SK-N-SH (cell line): ENCODE measurements around the gene PLCH1. TPM values are rescaled to one million over a fixed set of nuclear protein-coding genes. Genes with fewer than 3 reads are reported as not detected.

Experiments used
- CTCF ChIA-PET: fragments of 300-600, 350-600 bp; formaldehyde crosslinking; extraction: SDS; loops from one replicate; lab custom pipeline; 2021; lab: Yijun Ruan, JAX
- POLR2A ChIA-PET: fragments of 350-600 bp; sonication (Branson Sonifier 250); formaldehyde crosslinking; extraction: SDS; loops from one replicate; lab custom pipeline; 2020; ENCODE audit warnings: antibody characterized with exemption, inconsistent platforms; lab: Yijun Ruan, JAX
- DNase-seq: peaks from one replicate; pipeline ENCODE4 v3.0.0; 2012
- H2AFZ ChIP-seq: fragments of 200-600 bp; sonication (generic); 2 replicates; pipeline ENCODE4 v1.8.1; 2016; ENCODE audit warnings: antibody characterized with exemption, mild to moderate bottlenecking, low read depth
- H3F3A ChIP-seq: fragments of 200-600 bp; sonication (generic); replicated peaks from 2 replicates; pipeline ENCODE3; 2016; ENCODE audit warnings: antibody characterized with exemption, mild to moderate bottlenecking; ENCODE audit not compliant: insufficient read depth
- H3K27ac ChIP-seq, 2 experiments: fragments of 200-500 bp in 1 of 2; fragments of 200-600 bp in 1 of 2; sonication (Bioruptor generic) in 1 of 2; sonication (generic), shearing (Covaris generic) in 1 of 2; 2 replicates each; pipeline versions ENCODE4 v1.5.1 to v1.6.1; 2014 to 2016; ENCODE audit warnings: low read depth in 2 of 2, inconsistent platforms in 1 of 2, low read length in 1 of 2, mild to moderate bottlenecking in 1 of 2, mixed read lengths in 1 of 2
- H3K27me3 ChIP-seq: fragments of 200-600 bp; sonication (generic), shearing (Covaris generic); 2 replicates; pipeline ENCODE4 v1.6.1; 2016; ENCODE audit warnings: mixed run types; ENCODE audit not compliant: insufficient read depth
- H3K36me3 ChIP-seq, 2 experiments: fragments of 200-500 bp in 1 of 2; fragments of 200-600 bp in 1 of 2; sonication (Bioruptor generic) in 1 of 2; sonication (generic) in 1 of 2; replicated peaks in 1 of 2; 2 replicates each; pipeline versions ENCODE3 to v1.5.1; 2014 to 2016; ENCODE audit warnings: low read length in 1 of 2, mild to moderate bottlenecking in 1 of 2; ENCODE audit not compliant: insufficient read depth in 2 of 2, control insufficient read depth in 1 of 2
- H3K4me1 ChIP-seq, 2 experiments: fragments of 200-500 bp in 1 of 2; fragments of 200-600 bp in 1 of 2; sonication (Bioruptor generic) in 1 of 2; sonication (generic), shearing (Covaris generic) in 1 of 2; 2 replicates each; pipeline versions ENCODE4 v1.5.1 to v1.6.1; 2014 to 2016; ENCODE audit warnings: low read depth in 1 of 2, low read length in 1 of 2, mixed run types in 1 of 2; ENCODE audit not compliant: insufficient read depth in 2 of 2, control insufficient read depth in 1 of 2
- H3K4me2 ChIP-seq: fragments of 200-600 bp; sonication (generic), shearing (Covaris generic); 2 replicates; pipeline ENCODE4 v1.6.1; 2017; ENCODE audit warnings: mixed run types
- H3K4me3 ChIP-seq, 2 experiments: fragments of 200-500 bp in 1 of 2; fragments of 200-600 bp in 1 of 2; sonication (Bioruptor generic) in 1 of 2; sonication (generic), shearing (Covaris generic) in 1 of 2; 2 replicates each; pipeline versions ENCODE4 v1.5.1 to v1.8.1; 2014 to 2016; ENCODE audit warnings: low read depth in 2 of 2, inconsistent platforms in 1 of 2, low read length in 1 of 2, mild to moderate bottlenecking in 1 of 2, mixed read lengths in 1 of 2, moderate library complexity in 1 of 2
- H3K79me2 ChIP-seq: fragments of 200-600 bp; sonication (generic); 2 replicates; pipeline ENCODE4 v1.8.1; 2017; ENCODE audit warnings: mild to moderate bottlenecking; ENCODE audit not compliant: insufficient read depth
- H3K9ac ChIP-seq: fragments of 200-600 bp; sonication (generic); 2 replicates; pipeline ENCODE4 v1.6.1; 2017; ENCODE audit warnings: mixed run types
- H3K9me2 ChIP-seq: fragments of 200-600 bp; sonication (generic); 2 replicates; pipeline ENCODE4 v1.6.1; 2017; ENCODE audit warnings: mixed run types
- H3K9me3 ChIP-seq: fragments of 200-600 bp; sonication (generic); 2 replicates; pipeline ENCODE4 v1.6.1; 2017; ENCODE audit warnings: mixed run types, mild to moderate bottlenecking, moderate library complexity
- H4K20me1 ChIP-seq: fragments of 200-600 bp; sonication (generic); 2 replicates; pipeline ENCODE4 v1.6.1; 2017; ENCODE audit warnings: mild to moderate bottlenecking, mixed run types; ENCODE audit not compliant: insufficient read depth
- CHD2 ChIP-seq: fragments of 150-350 bp; IDR thresholded peaks from 2 replicates; pipeline ENCODE4 v1.6.1; 2018; ENCODE audit warnings: low read length; ENCODE audit not compliant: partially characterized antibody
- ELF1 ChIP-seq: IDR thresholded peaks from 2 replicates; pipeline ENCODE4 v1.4.0; 2012
- EZH2phosphoT487 ChIP-seq: fragments of 200-600 bp; sonication (generic); IDR thresholded peaks from 2 replicates; pipeline ENCODE4 v1.6.1; 2017; ENCODE audit warnings: low read depth, mixed run types, mild to moderate bottlenecking, antibody characterized with exemption, moderate library complexity, borderline replicate concordance
- FOSL2 ChIP-seq: IDR thresholded peaks from 2 replicates; pipeline ENCODE4 v1.4.0; 2012; ENCODE audit warnings: low read depth, mild to moderate bottlenecking, moderate library complexity, borderline replicate concordance
- FOXM1 ChIP-seq: IDR thresholded peaks from 2 replicates; pipeline ENCODE4 v1.4.0; 2012; ENCODE audit warnings: low read depth, mild to moderate bottlenecking
- MEF2A ChIP-seq: IDR thresholded peaks from 2 replicates; pipeline ENCODE4 v1.4.0; 2012; ENCODE audit warnings: low read depth, borderline replicate concordance
- MXI1 ChIP-seq: IDR thresholded peaks from 2 replicates; pipeline ENCODE4 v1.6.1; 2012; ENCODE audit warnings: mild to moderate bottlenecking, low read depth, low read length, improper control_type of control experiment
- NFIC ChIP-seq: IDR thresholded peaks from 2 replicates; pipeline ENCODE4 v1.4.0; 2012; ENCODE audit warnings: borderline replicate concordance
- NRF1 ChIP-seq: IDR thresholded peaks from 2 replicates; pipeline ENCODE4 v1.6.1; 2012; ENCODE audit warnings: low read depth, mild to moderate bottlenecking, low read length
- POLR2AphosphoS5 ChIP-seq: IDR thresholded peaks from 2 replicates; pipeline ENCODE4 v1.6.1; 2012; ENCODE audit warnings: low read depth, low read length
- RCOR1 ChIP-seq: fragments of 150-350 bp; IDR thresholded peaks from 2 replicates; pipeline ENCODE4 v1.6.1; 2017; ENCODE audit warnings: antibody characterized with exemption, low read length
- SIN3A ChIP-seq: IDR thresholded peaks from 2 replicates; pipeline ENCODE4 v1.6.1; 2012; ENCODE audit warnings: low read depth, mild to moderate bottlenecking, low read length, moderate library complexity, borderline replicate concordance
- SMC3 ChIP-seq: IDR thresholded peaks from 2 replicates; pipeline ENCODE4 v1.6.1; 2012; ENCODE audit warnings: low read depth, low read length, improper control_type of control experiment
- TCF12 ChIP-seq: IDR thresholded peaks from 2 replicates; pipeline ENCODE4 v1.4.0; 2012
- YY1 ChIP-seq: IDR thresholded peaks from 2 replicates; pipeline ENCODE4 v1.4.0; 2012; ENCODE audit warnings: low read depth, mild to moderate bottlenecking
- WGBS: methylation state at CpG from one replicate; pipeline ENCODE4 v1.1.6; 2017; ENCODE audit warnings: low lambda C conversion rate; 5-methylcytosine and 5-hydroxymethylcytosine counted together
- polyA plus RNA-seq, 3 experiments: library from polyadenylated mRNA; depleted of rRNA; stranded (reverse); fragments of >200 nt; gene quantifications; 2 replicates each; pipeline ENCODE4 v1.2.3, GENCODE V29; 2012
- TF ChIP-seq, protein P1 (sequence below): fragments of 150-350 bp; IDR thresholded peaks from 2 replicates; pipeline ENCODE4 v1.6.1; 2016; ENCODE audit warnings: mild to moderate bottlenecking, low read depth, low read length
- TF ChIP-seq, protein P2 (sequence below): IDR thresholded peaks from 2 replicates; pipeline ENCODE4 v1.4.0; 2012; ENCODE audit warnings: low read depth, borderline replicate concordance
- TF ChIP-seq, protein P3 (sequence below): fragments of 150-350 bp; IDR thresholded peaks from 2 replicates; pipeline ENCODE4 v1.6.1; 2017; ENCODE audit warnings: antibody characterized with exemption, low read length, low read depth, borderline replicate concordance

The PLCH1 gene
- polyA plus RNA-seq, 1 of the 3 experiments (the other 2 are of a cell fraction): 0.26 TPM

DNA sequence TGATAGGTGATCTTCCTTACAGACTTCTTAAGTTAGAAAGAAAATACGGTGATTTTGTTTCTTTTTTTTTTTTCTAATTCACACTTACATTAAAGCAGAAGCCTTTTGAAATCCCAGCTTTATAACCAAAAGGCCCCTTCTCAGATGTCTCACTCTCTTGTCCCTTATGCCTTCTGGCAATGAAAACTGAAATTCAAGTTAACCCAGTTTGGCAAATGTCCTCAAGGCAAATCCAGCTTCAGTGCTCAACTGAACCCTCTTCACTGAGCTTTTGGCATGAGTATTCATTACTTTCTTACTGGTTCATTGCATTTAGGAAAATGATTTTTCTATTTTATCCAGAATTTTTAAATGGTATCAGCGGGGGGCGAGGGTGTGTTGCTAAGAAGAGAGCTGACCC lies 17.0 kb downstream of the PLCH1 start:
- no peaks in the 10 kb centered on the region; a peak in 1 of 4 replicates for H3K4me1 ChIP-seq
- no peaks in the 10 kb centered on the region for H3F3A ChIP-seq
- no peak overlapping the region for H3K4me2 ChIP-seq
- H3K9ac ChIP-seq: no peak overlapping the region
- CTCF ChIA-PET: no interaction called here
- no peak overlapping the region for H2AFZ ChIP-seq
- H3K4me3 ChIP-seq: no peak overlapping the region
- no peaks in the 10 kb centered on the region for H3K9me3 ChIP-seq
- no peaks in the 10 kb centered on the region for H3K9me2 ChIP-seq
- POLR2A ChIA-PET: no interaction called here
- H3K27ac ChIP-seq: no peak overlapping the region
- TF ChIP-seq FOXM1 (no peak), CHD2 (no peak), RCOR1 (no peak), FOSL2 (no peak), MXI1 (no peak), EZH2phosphoT487 (no peak), POLR2AphosphoS5 (no peak), MEF2A (no peak), NFIC (no peak), YY1 (no peak), NRF1 (no peak), TCF12 (no peak), SMC3 (no peak), ELF1 (no peak), SIN3A (no peak)
- TF ChIP-seq, protein P1, sequence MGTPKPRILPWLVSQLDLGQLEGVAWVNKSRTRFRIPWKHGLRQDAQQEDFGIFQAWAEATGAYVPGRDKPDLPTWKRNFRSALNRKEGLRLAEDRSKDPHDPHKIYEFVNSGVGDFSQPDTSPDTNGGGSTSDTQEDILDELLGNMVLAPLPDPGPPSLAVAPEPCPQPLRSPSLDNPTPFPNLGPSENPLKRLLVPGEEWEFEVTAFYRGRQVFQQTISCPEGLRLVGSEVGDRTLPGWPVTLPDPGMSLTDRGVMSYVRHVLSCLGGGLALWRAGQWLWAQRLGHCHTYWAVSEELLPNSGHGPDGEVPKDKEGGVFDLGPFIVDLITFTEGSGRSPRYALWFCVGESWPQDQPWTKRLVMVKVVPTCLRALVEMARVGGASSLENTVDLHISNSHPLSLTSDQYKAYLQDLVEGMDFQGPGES: no peak
- TF ChIP-seq, protein P2, sequence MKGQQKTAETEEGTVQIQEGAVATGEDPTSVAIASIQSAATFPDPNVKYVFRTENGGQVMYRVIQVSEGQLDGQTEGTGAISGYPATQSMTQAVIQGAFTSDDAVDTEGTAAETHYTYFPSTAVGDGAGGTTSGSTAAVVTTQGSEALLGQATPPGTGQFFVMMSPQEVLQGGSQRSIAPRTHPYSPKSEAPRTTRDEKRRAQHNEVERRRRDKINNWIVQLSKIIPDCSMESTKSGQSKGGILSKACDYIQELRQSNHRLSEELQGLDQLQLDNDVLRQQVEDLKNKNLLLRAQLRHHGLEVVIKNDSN: no peak
- TF ChIP-seq, protein P3, sequence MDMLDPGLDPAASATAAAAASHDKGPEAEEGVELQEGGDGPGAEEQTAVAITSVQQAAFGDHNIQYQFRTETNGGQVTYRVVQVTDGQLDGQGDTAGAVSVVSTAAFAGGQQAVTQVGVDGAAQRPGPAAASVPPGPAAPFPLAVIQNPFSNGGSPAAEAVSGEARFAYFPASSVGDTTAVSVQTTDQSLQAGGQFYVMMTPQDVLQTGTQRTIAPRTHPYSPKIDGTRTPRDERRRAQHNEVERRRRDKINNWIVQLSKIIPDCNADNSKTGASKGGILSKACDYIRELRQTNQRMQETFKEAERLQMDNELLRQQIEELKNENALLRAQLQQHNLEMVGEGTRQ: no peak
- no peaks in the 10 kb centered on the region for H3K79me2 ChIP-seq
- WGBS: 83% methylated on average over 3 of the region's 3 CpGs
- H4K20me1 ChIP-seq: no peaks in the 10 kb centered on the region
- no peaks in the 10 kb centered on the region for H3K27me3 ChIP-seq
- H3K36me3 ChIP-seq: no peaks in the 10 kb centered on the region
- no peak for DNase-seq
